Subcutaneous adipose tissue (tissue), 4 donors: ENCODE data around the gene ACP7. TPM values are rescaled to one million over a fixed set of nuclear protein-coding genes. Genes with fewer than 3 reads are reported as not detected.

Source experiments
- total RNA-seq, 4 donors: library from RNA; depleted of rRNA; stranded (reverse); fragments of >200 nt; gene quantifications; one replicate each; pipeline ENCODE4 v1.1.0, GENCODE V29; 2016
- TF ChIP-seq, protein P1 (sequence below): fragments of 450-650 bp; IDR thresholded peaks from one replicate; pipeline ENCODE4 v1.5.1; 2016; ENCODE audit warnings: low read depth, mild to moderate bottlenecking, control low read depth, antibody characterized with exemption, moderate library complexity

ACP7 gene, protein sequence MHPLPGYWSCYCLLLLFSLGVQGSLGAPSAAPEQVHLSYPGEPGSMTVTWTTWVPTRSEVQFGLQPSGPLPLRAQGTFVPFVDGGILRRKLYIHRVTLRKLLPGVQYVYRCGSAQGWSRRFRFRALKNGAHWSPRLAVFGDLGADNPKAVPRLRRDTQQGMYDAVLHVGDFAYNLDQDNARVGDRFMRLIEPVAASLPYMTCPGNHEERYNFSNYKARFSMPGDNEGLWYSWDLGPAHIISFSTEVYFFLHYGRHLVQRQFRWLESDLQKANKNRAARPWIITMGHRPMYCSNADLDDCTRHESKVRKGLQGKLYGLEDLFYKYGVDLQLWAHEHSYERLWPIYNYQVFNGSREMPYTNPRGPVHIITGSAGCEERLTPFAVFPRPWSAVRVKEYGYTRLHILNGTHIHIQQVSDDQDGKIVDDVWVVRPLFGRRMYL
- not detected for total RNA-seq

DNA sequence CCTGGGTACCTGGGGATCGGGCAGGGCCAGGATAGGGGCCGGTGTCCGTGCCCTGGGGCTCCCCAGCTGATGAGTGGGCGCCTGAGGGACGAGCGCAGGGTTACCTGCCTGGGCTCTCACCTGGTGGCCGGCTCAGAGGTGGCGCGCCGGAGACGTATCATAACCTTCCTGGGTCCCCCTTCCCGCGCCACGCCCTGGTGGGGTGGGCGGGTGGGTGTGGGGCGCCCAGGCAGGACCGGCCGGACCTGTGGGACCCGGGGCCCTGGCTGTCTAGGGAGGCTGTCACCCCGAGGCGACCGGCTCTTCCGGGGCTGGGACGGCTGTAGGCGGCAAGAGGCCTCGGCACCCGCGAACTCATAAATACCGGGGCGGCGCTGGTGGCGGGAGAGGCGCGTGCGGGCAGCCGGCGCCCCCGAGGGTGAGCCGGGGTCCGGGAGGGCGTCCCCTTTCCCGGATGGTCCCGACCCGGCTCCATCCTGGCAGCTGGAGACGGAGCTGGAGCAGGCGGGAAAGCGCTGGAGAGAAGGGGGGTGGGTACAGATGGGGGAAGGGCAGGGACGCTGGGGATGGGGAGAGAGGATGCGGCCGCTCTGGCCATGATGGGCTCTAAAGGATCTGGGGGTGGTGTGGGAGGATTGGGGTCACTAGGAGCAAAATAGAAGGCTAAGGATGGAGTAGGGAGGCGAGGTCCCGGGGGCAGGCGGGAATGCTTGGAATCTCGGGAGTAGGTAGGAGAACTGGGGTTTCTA lies at the start of gene ACP7:
TSS of gene ACP7 (plus strand) at position 386 of the 749 bp plus-strand sequence. CDS start 902 bp downstream, outside the sequence.
- TF ChIP-seq, protein P1, sequence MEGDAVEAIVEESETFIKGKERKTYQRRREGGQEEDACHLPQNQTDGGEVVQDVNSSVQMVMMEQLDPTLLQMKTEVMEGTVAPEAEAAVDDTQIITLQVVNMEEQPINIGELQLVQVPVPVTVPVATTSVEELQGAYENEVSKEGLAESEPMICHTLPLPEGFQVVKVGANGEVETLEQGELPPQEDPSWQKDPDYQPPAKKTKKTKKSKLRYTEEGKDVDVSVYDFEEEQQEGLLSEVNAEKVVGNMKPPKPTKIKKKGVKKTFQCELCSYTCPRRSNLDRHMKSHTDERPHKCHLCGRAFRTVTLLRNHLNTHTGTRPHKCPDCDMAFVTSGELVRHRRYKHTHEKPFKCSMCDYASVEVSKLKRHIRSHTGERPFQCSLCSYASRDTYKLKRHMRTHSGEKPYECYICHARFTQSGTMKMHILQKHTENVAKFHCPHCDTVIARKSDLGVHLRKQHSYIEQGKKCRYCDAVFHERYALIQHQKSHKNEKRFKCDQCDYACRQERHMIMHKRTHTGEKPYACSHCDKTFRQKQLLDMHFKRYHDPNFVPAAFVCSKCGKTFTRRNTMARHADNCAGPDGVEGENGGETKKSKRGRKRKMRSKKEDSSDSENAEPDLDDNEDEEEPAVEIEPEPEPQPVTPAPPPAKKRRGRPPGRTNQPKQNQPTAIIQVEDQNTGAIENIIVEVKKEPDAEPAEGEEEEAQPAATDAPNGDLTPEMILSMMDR: no peak

DNA sequence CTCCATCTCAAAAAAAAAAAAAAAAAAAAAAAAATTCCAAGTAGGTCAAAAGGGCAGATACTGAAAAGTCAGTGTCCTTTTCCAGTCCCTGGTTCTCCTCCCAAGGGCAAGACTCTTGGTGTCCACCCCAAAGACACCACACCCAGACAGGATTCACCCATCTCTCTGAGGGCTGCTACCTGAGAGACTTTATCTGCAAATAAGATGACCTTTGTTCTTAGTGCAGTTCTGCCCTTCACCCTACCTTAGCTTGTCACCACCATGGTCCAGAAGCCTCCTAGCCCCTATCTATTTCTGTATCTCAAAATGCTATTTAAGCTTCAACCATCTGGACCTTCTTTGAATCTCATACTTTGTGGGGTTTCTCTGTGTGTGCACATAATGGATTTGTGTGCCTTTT lies 47.6 kb upstream of the ACP7 start:
- TF ChIP-seq, protein P1: no peak

DNA sequence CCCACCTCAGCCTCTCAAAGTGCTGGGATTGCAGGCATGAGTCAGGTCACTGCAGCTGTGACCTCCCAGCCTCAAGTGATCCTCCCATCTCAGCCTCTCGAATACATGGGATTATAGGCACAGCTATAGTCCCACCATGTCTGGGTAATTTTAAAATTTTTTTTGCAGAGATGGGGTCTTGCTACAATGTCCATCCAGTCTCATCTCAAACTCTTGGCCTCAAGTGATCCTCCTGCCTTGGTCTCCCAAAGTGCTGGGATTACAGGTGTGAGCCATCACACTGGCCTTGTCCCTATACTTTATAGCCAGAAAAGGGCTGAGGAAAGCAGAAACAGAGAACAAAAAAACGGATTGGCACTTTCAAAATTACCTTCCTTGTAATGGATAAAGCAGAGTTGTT lies 47.0 kb upstream of the ACP7 start:
- TF ChIP-seq, protein P1: no peak

- TF ChIP-seq, protein P1: no peak
Observed at GRCh38 chr19:39038098-39038497, 46.1 kb upstream of the ACP7 start.

DNA sequence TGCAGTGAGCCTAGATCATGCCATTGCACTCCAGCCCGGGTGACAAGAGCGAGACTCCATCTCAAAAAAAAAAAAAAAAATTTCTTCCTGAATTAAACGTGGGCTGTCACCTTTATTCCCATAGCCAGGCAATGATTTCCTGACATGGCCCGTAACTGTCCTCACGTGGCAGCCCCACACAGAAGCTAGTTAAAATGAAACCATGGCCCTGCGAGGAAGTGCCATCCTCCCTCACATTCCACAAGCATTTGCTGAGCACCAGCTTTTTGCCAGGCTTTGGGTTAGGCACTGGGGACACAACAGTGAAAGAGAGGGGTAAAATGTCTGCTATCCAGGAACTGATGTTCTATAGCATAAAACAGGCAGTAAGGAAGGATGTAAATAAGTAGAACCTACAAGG lies 38.7 kb upstream of the ACP7 start:
- TF ChIP-seq, protein P1: no peak

DNA sequence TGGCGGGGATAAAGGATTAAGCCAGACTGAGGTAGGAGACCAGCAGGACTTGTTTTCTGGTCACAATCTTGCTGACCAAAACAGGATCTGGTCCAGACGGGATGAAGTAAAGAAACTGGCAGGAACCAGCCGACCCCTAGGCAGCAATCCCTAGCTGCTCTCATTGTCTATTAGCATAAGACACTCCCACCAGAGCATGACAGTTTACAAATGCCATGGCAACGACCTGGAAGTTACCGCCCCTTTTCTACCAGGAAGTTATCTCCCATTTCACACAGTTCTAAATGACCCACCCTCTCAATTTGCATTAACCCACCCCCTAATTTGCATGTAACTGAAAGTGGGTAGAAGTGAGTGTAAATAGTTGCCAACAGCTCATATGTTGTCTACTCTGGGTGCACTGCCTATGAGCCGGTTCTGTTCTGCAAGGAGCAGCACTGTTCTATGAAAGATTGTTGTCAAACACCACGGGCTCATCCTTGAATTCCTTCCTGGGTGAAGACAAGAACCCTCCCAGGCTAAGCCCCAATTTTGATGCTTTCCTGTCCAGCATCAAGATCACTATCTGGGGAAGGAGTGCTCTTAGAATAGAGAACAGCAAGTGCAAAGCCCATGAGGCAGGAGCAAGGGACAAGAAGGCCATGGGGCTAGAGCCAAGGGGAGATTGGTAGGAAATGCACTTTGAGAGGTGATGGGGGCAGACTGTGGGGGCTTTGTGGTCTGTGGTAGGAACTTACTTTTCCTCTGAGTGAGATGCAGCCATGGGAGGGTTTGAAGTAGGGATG lies 37.9 kb upstream of the ACP7 start:
- TF ChIP-seq, protein P1: no peak

DNA sequence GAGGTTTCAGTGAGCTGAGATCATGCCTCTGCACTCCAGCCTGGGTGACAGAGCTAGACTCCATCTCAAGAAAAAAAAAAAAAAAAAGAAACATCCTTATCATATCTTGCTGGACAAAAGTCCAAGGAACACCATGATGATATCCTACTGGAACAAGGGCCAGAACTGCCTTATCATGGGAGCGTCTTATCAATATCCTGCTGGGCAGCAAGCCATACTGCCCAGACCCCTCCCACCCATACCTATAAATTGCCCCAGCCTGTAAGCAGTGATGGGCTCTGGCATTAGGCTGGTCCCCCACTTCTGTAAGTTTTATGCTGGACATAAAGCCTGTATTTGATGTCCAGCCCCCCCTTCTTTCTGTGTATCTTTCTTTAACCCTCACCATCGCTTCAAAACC lies 37.1 kb upstream of the ACP7 start:
- TF ChIP-seq, protein P1: no peak
